ENCODE results near the gene CDR2L.
A peak's percentile ranks its signal among the peaks of the same experiment; 100 is the strongest.
"Not testable (repeated sequence)": the region's sequence is repeated elsewhere in the genome, so short reads cannot be mapped to it uniquely, and the experiment has no call there.

Gene CDR2L

DNA sequence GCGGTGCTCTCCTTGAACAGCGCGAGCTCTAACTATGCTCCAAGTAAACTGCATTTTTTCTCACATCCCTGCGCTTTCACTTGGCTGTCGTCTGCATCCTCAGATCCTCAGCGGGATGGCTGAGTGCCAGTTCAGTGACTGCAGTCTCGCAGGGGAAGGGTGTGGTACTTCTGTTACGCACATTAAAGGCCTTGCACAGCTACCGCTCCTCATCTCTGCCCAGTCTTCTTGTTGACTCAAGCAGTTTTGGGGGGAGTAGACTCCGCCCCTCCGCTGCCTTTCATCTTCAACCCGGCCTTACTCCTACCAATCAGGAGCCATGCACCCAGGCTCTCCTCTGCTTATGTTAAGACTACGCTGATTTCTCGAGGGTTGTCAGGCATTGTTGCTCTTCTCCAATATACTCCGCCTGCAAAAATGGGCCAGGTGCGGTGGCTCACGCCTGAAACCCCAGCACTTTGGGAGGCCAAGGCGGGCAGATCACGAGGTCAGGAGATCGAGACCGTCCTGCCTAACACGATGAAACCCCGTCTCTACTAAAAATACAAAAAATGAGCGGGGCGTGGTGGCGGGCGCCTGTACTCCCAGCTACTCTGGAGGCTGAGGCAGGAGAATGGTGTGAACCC, 49.3 kb downstream of the CDR2L start:
- peak in 11 of 51 donors; percentile 5 to 33 (median 24) for DNase-seq

DNA sequence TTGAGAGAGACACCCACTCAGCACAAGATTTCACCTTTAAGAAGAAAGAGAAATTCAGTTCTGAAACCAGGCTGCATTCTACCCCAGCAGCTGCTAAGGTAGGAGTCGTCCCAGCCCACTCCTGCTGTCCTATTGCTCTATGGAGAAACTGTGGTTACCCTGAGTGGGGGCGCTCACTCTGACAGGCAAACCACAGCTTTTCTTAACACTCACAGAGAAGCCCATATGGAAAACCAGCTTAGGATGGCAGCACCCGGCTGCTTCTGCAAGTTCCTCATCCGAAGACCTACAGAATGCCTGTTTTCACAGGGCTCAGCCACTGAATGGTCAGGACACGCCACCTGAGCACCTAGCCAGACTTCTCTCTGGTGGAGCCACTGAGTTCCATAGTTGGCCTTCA, 51.8 kb downstream of the CDR2L start:
- DNase-seq: no peak

DNA sequence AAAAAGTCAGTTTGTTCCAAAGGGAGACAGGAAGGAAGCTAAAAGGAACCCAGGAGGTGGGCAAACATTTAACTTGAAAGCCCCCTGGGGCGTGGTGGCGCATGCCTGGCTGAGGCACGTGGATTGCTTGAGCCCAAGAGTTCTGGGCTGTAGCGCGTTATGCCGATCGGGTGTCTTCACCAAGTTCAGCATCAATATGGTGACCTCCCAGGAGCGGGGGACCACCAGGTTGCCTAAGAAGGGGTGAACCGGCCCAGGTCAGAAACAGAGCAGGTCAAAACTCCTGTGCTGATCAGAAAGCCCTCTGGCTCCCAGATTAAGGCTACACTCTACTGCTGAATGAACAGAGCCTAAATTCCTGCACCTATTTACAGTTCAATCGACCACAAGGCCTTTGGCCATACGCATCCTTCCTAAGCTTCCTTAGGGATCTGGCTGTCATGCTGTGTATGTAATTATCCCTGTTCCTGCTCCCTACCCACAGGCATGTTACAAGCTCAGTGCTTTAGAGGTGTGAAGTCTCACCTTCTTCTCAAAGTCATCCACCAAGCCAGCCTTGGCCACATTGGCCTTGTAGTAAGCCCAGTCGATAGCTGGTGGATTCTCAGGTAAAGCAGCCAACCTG, 54.3 kb downstream of the CDR2L start:
- DNase-seq: no peak

DNA sequence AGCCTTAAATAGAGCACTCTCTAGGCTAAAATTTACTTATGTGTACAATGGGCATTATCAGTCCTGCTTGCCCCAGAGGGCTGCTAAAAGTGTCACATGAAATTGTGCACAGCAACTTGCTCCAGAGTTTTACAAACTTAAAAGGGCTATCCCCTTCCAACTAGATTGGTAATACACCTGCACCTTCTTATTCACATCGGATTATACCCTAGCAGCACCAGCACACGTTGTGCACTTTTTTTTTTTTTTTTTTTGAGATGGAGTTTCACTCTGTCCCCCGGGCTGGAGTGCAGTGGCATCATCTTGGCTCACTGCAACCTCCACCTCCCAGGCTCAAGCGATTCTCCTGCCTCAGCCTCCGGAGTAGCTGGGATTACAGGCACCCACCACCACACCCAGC, 56.4 kb downstream of the CDR2L start:
- not testable (repeated sequence) for DNase-seq

DNA sequence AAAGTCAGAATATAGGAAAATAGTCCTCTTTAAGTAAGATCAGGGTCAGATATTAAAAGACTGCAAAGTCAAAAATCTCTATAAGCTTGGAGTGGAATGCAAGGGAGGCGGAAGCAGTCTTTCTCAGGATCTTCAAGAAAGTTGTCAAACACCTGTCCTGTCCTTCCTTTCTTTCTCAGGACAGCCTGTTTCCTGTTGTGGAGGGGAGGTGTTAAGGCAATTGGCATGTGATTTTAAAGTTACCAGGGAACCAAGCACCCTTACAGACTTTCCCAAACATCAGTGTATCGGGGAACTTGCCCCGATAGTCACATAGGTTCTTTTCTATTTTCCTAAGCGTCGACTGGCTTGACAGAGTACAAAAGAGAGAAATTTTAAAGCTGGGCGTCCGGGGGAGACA, 57.3 kb downstream of the CDR2L start:
- no peak for DNase-seq

DNA sequence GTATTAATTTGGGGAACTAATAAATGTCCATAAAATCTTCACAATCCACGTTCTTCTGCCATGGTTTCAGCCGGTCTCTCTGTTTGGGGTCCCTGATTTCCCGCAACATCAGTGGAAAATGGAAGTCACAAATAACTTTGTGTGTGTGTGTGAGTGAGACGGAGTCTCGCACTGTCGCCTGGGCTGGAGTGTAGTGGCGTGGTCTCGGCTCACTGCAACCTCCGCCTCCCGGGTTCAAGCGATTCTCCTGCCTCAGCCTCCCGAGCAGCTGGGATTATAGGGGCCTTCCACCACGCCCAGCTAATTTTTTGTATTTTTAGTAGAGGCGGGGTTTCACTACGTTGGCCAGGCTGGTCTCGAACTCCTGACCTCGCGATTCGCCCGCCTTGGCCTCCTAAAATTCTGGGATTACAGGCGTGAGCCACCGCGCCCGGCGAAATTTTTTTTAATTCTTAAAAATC, 58.5 kb downstream of the CDR2L start:
- DNase-seq: not testable (repeated sequence)

DNA sequence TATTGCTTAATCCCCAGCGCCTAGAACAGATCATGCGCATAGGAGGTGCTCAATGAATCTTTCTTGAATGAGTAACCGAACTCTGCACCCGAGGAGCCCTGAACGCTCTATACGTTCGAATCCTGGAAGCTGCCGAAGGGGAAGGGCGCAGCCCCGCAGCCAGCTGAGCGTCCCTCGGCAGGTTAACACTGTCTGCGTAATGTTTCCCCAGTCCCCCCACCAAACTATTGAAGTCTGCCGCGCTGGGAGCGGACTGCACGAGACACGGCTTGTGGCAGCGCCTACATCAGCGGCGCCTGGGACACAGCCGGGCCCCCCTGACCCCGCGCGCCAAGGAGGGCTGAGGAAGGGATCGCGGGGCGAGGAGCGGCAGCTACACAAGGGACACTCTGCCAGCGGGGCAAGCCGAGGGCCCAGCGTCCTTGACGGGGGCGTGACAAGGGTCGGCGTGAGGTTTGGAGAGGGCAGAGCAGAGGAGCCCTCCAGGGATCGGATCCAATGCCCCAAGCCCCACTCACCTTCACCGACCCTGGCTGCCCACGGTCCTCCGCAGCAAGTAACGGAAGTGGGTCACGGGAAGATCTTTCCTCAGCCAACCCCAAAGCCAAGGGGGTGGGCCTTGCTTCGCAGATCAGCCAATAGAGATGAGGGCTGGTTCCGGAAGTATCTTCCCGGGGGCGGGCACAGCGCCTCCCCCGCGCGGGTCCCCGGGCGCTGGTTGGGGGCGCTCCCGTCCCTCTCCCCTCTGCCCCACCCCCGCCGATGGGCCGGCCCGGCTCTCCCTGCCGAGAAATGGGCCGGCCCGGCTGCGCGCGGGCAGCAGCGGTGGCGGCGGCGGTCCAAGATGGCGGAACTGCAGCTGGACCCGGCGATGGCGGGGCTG, 59.2 kb downstream of the CDR2L start, which contains the start of the genes ATP5PD and KCTD2:
TSS of gene ATP5PD (minus strand) at position 563 of the 883 bp plus-strand sequence. CDS start 4,319 bp downstream, outside the sequence.
TSS of gene KCTD2 (plus strand) at position 819 of the 883 bp plus-strand sequence. CDS start at position 845, 26 bp downstream.
- peak; percentile 47 to 98 (median 93) for DNase-seq

DNA sequence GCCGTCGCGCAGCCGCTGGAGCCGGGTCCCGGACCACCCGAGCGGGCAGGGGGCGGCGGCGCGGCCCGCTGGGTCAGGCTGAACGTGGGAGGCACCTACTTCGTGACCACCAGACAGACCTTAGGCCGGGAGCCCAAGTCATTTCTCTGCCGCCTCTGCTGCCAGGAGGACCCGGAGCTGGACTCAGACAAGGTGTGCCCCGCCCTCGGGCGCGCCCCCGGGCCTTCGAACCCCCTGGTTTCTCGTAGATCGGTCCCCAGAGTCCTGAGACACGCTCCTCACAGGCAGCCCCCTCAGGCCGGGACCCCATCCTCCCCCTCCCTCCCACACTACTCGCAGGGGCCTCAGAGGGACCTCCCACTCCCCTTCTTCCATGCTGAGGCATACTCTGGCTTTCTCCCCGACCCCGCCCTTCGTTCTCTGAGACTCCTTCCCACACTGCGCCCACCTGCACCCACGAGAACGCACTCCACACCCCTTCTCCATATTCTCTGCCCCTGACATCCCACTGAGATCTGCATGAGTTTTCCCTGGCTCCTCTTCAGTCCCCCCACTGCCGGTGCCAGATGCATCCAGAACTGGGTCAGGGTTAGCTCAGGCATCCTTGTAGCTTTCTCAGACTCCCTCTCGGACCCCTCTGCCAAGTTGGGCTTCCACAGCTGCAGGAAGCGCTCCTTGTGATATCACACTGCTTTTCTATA, 60.1 kb downstream of the CDR2L start:
- DNase-seq: peak in 16 of 51 donors; percentile 17 to 58 (median 38)

DNA sequence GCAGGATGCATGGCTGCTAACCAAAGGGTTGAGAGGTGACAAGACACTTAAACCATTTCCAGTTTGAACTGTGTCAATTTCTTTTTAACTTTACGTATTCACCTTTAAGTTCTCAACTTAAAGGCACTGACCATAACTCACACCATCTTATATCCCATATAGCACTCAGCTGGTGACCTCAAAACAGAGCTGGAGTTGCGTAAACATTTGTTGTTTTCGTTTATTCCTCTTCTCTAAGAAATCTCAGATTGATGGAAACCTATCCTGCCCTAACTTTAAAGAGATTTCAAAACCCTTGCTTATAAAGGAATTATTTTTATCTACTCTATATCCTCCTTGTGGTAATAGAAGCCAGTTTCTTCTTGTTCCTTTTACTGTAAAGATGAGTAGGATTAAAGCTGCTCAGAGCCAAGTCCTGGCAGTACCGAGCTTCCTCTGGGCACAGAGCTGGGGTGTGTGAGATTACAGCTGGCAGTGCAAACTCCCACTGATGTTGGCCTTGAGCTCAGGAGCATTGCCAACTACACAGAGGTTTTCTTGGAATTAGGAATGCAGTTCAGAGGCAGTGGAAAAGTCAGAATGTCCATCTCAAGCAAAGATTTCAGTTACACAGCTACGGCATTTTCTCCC, 60.9 kb downstream of the CDR2L start:
- DNase-seq: peak in 11 of 51 donors; percentile 2 to 45 (median 26)

DNA sequence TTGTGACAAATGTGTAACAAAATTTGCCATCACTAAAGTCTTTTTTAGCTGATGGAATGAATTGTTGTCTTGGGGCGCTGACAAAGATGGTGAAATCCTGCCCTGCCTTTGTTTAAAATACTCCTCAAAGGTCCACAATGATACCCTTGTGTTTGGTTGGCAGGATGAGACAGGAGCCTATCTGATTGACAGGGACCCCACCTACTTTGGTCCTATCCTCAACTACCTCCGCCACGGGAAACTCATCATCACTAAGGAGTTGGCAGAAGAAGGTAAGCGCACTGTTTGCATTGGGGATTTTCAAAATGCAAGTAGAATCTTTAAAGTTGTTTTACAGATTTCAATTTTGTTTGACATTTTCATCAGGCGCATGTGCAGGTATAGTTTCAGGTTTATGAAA, 61.6 kb downstream of the CDR2L start:
- DNase-seq: no peak

DNA sequence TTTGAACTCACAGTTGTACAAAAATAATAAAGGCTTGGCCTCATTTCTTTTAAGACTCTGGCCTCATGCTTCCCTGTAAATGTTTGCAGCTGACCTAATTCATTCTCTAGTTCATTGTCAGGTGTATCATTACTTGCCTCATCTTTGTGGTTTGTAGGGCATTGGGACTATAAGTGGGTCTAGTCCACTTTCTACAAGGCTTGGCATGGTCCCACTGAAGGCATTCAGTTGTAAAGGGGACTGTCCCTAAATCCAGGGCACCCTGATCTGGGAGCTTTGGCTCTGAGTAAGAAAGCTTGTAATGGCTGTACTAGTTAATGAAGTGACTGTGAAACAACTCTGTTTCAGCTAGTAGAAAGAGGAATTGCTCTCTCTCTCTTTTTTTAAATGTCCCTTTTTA, 62.3 kb downstream of the CDR2L start:
- no peak for DNase-seq

DNA sequence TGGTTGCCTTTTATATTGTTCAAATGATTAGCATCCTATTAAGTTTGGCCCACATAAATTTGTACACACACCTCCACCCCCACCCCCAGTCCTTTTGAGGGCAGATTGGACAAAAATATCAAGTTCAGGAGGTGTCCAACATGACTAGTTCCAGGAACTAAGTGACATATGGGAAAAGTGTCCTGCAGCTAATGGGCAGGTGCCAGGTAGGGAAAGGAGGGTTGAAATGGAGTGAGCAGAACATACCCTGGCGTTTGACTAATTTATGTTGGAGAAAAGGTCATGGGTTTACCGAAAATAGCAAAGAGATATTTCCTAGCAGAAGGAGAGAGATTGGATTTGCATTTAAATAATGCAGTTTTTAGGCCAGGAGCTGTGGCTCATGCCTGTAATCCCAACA, 64.5 kb downstream of the CDR2L start:
- no peak for DNase-seq
